GM18517 (cell line): ENCODE results near the gene ENOX1.

ENCODE experiments used
- ATAC-seq: cut with Tn5 transposase; IDR thresholded peaks from one replicate; pipeline ENCODE4 v1.9.1; 2021; ENCODE audit warnings: mild to moderate bottlenecking, moderate library complexity; ENCODE audit not compliant: unreplicated experiment

The ENOX1 gene

GRCh38 chr13:43328907-43329306, 457.9 kb downstream of the ENOX1 start:
- ATAC-seq: no peak

DNA sequence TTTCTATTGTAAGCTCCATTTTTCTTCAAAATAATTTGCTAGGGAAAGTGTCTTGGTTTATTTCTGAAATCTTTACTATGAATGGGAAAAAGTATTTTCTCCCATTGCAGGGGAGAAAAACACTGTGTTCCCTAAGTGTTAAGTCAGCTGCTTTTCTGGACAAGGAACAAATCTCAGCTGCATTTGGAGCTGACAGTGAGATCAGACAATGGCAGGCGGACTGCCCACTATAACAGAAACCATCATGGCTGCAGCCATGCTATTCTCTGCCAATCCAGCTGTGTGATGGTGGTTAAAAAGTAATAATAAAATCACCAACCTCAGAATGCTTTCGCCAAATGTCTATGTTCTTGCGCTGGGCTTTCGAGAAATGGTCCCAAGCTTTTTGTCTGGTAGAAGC, 460.7 kb downstream of the ENOX1 start:
- ATAC-seq: no peak

DNA sequence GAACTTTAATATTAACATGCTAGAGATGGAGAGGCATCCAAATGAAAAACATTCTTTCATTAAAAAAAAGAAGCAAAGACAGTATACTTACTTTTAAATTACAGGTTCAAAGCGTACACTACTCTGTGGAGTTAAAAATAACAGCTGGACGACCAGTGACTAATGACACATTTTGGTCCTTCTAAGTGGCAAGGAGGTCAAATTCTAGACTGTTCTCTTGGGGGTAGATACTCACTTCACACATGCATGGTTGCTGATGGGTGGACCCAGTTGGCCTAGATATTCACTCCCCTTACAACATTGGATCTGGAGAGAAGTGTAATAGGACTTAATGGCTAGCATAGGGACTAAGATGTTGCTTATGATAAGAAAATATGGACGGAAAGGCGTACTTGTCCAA, 461.1 kb downstream of the ENOX1 start:
- ATAC-seq: no peak

- no peak for ATAC-seq
These were observed 462.6 kb downstream of the ENOX1 start for GRCh38 chr13:43324129-43324528.

DNA sequence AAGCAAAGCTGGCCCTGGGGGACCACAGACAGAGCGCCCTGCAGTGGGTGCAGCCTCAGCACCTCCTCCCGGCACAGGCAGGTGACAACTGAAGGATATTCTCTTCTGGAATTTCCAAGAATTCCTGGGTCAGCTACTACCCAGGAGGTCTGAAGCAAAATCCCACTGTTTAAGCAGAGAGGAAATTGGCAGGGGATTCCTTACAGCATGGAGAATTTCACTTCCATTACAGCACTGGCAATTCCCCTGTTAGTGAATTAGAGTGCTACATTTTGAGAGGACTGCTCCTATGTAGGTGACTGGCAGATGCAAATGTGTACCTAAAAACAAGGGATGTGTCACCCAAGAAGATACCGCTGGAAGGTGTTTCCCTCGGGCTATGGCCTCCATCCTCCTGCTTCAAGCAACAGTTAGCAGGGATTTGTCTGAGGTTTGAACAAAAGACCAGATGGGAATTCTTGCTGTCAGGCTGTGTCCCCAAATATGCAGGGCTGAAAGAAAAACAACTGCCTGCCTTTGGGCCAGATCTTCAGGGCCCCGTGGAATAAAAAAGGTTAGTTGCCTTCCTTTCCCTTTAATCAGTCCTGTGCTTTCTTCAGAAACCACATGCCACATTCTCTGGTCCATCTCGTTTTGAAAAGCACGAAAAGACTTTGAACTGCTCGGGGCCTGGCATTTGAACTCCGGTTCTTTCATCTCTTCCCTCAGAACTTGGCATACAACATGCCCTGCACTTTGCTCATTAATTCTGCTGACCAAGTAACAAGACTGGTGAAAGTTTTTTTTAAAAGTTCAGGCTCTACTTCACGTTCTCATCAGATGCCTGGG, 466.9 kb downstream of the ENOX1 start:
- ATAC-seq: no peak

GRCh38 chr13:43316946-43317353, 469.8 kb downstream of the ENOX1 start:
- ATAC-seq: no peak

DNA sequence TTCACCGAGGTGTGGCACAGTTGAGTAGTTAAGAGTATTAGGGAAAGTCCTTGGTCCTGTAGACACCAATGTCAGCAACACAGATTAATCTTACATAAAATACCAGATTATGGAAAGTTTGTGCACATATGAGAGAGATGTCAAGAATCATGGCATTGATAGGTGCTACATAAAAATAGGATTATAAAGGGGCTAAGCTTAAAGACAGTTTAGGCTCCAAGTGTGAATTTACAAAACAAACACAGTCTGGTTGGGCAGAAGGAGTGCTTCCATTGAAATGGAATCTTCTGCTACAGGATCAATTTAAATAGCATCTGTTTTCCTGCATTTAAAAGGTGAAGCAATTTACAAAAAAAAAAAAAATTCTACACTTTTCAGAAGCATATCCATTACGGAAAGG, 470.5 kb downstream of the ENOX1 start:
- ATAC-seq: no peak

GRCh38 chr13:43315522-43315921, 471.2 kb downstream of the ENOX1 start:
- ATAC-seq: no peak

DNA sequence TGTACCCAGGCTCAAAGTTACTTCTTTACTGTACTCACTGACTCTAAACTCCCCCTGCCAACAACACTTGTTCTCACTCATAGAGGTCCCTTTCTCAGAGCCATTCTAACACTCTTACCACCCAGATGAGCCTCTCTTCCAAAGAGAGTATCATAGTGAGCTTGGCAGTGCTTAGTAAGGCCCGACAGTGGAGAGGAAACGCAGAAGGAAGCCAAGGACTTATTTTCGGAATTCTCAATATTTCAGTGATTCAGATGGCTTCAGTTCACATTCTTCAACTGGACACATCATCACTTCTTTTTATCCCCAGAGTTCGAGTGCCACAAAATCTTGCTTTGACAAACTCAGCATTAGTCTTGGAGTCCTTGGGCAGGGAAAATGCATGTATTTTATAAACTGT, 477.5 kb downstream of the ENOX1 start:
- ATAC-seq: no peak

DNA sequence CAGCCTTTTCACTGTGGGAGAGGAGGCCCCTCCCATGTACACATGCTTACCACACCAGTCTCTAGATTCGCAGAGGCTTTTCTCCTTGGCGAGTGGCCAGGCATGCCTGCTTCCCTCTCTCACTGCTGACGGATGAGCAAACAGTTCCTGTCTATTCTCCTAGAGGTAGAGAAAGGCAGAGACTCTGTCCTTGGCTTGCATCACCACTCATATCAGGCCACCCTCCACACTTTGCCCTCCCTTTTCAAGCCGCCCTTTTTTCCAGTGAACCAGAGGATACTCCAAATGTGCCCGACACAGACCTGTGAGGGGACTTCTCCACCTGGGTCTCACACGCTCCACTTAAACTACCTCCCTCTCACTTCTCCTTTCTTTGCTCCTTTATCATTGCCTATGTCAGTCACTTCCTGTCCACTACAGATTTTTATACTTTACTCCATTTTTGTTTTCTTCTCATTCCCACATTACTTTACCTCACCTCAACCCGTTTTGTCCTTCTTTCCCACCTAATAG, 478.8 kb downstream of the ENOX1 start:
- ATAC-seq: peak; percentile 75

GRCh38 chr13:43307221-43307920, 479.4 kb downstream of the ENOX1 start:
- no peak for ATAC-seq

DNA sequence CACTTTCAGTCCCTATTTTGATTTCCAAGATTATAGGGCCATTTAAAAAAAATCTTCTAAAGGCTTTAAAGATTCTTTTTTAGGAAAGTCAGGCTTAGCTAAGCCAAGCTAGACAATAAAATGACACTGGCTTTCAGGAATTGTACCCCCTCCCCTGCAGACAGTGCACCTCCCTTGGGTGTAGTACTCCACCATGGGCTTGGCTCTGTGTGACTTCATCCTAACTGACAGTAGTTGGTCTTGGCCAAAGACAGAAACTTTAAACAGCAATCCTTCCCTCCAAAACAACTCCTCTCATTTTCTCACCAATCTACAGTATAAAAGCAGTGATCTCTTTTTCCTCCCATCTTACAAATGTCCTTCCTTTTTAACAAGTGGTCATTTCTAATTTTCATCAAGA, 480.4 kb downstream of the ENOX1 start:
- ATAC-seq: no peak

DNA sequence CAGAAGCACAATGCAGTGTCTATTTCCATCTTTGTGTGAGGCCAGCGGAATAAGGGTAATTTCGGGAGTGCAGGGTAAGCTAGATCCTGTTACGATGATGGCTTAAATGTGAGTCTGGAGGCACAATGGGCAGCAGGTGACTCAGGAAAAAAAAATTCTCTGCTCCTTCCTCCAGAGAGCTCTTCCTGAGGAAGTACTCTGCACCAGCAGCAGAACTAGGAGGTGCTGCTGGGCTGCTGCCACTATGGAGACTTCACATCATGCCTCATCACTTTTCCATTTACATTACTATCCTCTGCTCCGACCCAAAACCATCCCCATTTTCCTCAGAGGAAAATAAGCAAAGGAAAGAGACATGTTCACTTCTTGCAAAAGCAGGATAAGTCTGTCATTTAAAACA, 481.4 kb downstream of the ENOX1 start:
- no peak for ATAC-seq

- ATAC-seq: no peak
These were observed 481.8 kb downstream of the ENOX1 start for GRCh38 chr13:43304945-43305344.

DNA sequence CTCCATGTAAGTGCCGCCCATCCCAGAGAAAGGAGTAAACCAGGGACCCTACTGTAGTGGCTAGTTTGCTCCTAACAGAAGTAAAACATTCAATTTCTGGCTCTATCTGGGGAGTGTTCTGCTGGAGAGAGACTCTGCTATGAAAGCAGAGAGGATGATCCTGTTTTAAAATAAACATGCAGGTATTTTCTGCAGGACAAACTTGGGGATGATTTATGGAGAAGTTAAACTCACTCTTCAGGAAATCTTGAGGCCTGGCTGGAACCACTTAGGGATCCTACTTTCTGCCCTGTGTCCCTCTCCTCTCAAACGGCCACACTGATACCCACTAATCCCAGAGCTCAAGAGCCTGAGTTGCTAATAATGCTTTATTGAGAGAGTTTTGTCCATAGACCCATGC, 482.3 kb downstream of the ENOX1 start:
- ATAC-seq: no peak

DNA sequence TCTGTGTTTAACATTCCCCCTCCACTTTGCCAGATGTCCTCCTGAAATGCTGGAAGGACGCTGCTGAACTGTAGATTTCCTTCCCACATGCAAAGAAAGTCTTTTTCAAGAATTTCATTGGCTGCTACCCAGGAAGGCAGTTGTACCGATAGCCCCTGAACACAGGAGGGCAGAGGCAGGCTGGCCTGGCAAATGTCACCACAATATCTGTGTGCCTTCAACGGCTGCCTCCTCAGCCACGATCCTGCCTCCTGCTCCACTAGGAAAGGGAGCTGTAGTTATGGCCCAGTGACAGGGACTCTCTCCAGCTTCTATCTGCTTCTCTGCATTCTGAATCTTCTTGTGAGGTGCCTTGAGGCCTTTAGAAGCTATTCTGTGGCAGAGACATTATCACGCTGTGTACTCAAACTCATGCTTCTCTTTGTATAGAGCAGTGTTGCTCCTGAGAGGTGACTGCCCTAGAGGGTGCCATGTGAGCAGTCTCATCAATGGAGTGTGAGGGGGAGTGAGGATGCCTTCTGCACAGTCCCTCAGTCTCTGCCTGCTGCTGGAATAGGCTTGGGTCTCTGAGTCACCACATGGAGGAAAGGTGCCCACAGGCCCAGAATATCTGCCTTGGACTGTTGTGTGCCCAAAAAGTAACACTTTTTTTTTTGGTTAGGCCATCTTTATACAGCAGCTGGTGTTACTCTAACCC, 483.6 kb downstream of the ENOX1 start:
- ATAC-seq: peak; percentile 53

DNA sequence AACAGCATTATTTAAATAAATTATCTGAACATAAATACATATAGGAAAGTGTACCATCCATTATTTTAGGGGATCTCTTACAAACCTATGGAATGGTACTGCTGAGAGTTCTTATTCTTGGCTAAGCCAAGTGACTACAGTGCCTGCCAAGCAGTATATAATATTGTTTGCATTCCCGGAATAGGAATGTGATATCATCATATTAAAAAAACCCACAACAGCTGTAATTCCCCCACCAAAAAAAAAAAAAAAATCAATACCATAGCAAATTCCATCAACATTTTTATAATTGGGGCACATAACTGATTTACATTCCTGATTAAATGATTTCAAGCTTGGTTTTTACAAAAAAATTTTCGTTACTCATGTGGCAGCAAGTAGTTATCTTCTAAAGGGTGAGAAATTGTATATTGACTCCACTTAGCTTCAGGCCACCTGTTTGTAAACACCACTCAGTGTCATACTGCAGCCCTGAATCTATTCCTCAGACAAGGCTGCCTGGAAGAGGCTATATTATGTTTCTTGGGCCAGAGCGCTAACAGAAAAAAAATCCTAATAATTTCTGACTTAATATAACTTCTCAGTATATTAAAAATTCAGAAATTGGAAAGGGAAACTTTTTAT, 485.3 kb downstream of the ENOX1 start:
- no peak for ATAC-seq

- ATAC-seq: no peak
These were observed 485.9 kb downstream of the ENOX1 start for GRCh38 chr13:43300865-43301264.

DNA sequence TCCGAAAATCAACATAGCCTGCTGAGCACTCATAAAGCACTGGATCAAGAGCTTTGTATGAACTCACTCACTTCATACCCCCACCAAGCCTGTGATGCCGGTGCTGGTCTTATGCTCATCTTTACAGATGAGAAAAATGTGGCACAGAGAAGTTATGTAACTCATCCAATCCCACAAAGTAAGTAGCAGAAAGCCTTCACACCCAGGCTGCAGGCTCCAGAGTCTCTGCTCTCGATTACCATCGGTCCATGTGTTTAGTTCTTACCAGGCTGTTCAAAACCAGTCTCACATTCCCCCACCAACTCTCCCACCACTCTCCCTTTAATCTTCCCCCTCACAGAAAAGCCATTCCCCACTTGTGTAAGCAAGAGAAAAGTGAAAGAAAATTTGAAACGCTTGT, 487.4 kb downstream of the ENOX1 start:
- ATAC-seq: no peak

DNA sequence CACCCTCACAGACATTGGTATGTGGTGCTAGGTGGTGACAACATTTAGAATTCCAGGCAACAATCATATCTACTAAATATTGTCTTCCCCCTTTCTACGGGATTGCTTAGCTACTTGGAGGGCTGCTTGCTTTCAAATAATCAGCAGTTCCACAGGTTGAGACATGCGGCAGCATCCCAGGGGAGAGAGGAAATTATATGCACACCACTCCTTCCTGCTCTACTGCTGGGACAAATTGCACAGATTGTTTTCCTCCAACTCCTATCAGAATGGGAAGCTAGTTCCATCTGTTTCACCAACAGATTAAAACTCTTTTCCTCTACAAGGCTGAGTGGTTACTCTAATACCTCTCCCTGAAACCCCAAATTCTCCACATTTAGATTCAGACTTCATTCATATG, 488.0 kb downstream of the ENOX1 start:
- ATAC-seq: no peak

- ATAC-seq: no peak
These were observed 488.6 kb downstream of the ENOX1 start for GRCh38 chr13:43297967-43298678.
